Right ventricle myocardium superior (tissue), 1 donor: ENCODE data around the gene GJA3. TPM values are rescaled to one million over a fixed set of nuclear protein-coding genes. Genes with fewer than 3 reads are reported as not detected.
A peak's percentile ranks its signal among the peaks of the same experiment; 100 is the strongest.

ENCODE experiments used
- ATAC-seq: fragments of 200-7000 bp; cut with Tn5 transposase; one replicate; pipeline ENCODE4 v1.9.1; 2020; ENCODE audit warnings: mild to moderate bottlenecking; ENCODE audit not compliant: poor library complexity
- DNase-seq: peaks from one replicate; pipeline ENCODE4 v3.0.0-alpha.2; 2020
- intact Hi-C: fragments of 100-400 bp; cut with DNase I; formaldehyde crosslinking; loops from one replicate; pipeline ENCODE4 v1.11.2; 2022
- long read RNA-seq: library from polyadenylated mRNA; unstranded; transcript quantifications from one replicate; pipeline ENCODE4 v2.0.0, GENCODE V29; 2021
- total RNA-seq: library from RNA; stranded (reverse); fragmentation: NEBNext Ultra II Directional; extraction: Animal tissue kit (Norgen Biotek cat#: 25700); gene quantifications from one replicate; pipeline ENCODE4 v1.2.1, GENCODE V29; 2021
- donor health status: DM: no; HTN: yes; CAD: no; lungs with severe emphysema.

GJA3 gene
- 13.9 TPM for total RNA-seq
- long read RNA-seq, full-length matches to known transcripts = 41 of 60 reads
- long read RNA-seq, partial matches to known transcripts = 0 of 60 reads
- long read RNA-seq, other reads (novel, unspliced or antisense) = 19 of 60 reads

- DNase-seq (peak; percentile 71), ATAC-seq (peak; percentile 87)
- intact Hi-C loops = loop anchor here (5.0 to 10.0 kb wide), 3 partner anchors 33 to 126 kb away; no protein-coding TSS in a partner anchor
These were observed at the start of gene GJA3 for GRCh38 chr13:20160306-20161274. Gene GJA3, minus strand, starts transcription at chr13:20161052. Its CDS starts 17,764 bp downstream, at chr13:20143288.

- ATAC-seq (no peak), DNase-seq (no peak)
- intact Hi-C loops = no loop called here
These were observed 49.1 kb upstream of the GJA3 start for GRCh38 chr13:20209948-20210347.

DNA sequence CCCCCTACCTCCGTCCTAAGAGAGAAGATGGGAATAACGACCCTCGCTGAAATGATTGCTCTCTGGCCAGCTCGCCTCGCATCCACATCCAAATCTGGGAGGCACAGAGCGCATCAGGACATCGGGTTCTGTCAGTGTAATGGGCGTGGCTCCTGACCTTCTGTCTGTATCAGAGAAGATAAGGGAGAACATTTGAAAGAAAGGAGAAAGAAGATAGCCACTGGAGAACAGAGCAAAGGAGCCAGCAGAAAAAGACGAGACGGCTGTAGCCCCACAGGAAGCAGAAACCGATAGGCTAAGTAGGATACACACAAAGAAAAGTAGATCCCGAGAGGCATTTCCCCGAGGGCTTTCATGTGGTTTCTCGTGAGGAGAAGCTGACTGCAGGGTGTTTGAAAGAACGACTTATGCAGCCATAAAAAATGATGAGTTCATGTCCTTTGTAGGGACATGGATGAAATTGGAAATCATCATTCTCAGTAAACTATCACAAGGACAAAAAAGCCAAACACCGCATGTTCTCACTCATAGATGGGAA lies 45.9 kb upstream of the GJA3 start:
- intact Hi-C loops = no loop called here
- ATAC-seq (no peak), DNase-seq (no peak)

- DNase-seq = no peak
- no peak for ATAC-seq
- intact Hi-C loops = no loop called here
These were observed 45.3 kb upstream of the GJA3 start for GRCh38 chr13:20206065-20206697.

DNA sequence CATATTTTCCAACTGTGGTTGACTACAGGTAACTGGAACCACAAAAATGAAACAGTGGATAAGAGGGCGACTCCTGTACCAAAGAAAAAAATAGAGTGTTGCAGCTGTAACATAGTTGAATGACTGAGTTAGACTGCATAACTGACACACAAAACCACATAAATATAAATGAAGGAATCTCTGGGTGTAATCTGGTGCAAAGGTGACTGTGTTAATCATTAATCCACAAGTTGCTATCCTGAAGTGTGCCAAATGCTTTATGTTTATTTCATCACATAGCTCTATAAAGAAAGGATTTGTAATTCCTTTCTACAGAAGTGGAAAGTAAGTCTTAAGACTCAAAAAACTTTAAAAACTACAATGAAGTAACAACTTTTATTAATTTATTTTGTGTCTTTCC lies 37.9 kb upstream of the GJA3 start:
- no peak for ATAC-seq
- no peak for DNase-seq
- intact Hi-C loops = loop anchor here (5.0 kb wide), 1 partner anchor 289 kb away; no protein-coding TSS in a partner anchor

DNA sequence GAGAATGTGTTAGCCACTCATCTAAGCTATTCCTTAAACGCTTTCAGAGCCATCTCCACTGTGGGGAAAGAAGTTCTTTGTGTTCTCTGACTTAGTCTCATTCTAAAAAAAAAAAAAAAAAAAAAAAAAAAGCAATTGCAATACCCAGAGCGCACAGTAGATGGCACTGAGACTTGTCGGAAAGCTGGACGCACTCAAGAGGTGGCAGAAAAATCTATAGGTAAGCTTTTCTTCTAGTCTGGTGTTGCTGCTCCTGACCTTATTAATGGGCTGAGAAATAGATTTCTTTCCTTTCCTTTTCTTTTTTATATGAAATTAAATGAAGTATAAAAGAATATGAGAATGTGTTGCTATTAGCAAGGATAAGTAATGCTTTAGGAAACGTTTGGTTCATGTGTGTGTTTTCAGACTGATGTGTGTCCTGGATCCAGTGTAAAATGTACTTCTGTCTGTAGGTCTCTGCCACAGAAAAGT lies 36.5 kb upstream of the GJA3 start:
- intact Hi-C loops = loop anchor here (5.0 kb wide), 1 partner anchor 290 kb away; no protein-coding TSS in a partner anchor
- DNase-seq = no peak
- ATAC-seq = peak; percentile 54

DNA sequence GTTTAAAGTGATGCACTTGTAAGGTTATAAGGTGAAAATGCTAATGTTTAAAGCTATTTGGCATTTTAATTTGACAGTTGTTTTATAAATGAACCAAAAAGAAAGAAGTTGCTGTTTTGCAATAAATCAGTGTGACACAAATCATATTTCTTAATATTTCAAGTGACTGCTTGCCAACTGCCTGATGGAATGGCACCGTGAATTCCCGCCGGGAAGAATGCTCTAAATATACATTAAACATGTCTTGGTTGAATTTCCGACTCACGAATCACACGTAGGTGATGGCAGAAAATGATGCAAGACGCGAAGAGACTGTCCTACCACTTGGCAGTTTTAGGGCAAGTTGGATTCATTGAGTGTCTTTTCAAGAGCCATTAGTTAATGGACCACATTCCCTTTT lies 34.9 kb upstream of the GJA3 start:
- no peak for DNase-seq
- intact Hi-C loops = loop anchor here (5.0 kb wide), 1 partner anchor 292 kb away; no protein-coding TSS in a partner anchor
- no peak for ATAC-seq

DNA sequence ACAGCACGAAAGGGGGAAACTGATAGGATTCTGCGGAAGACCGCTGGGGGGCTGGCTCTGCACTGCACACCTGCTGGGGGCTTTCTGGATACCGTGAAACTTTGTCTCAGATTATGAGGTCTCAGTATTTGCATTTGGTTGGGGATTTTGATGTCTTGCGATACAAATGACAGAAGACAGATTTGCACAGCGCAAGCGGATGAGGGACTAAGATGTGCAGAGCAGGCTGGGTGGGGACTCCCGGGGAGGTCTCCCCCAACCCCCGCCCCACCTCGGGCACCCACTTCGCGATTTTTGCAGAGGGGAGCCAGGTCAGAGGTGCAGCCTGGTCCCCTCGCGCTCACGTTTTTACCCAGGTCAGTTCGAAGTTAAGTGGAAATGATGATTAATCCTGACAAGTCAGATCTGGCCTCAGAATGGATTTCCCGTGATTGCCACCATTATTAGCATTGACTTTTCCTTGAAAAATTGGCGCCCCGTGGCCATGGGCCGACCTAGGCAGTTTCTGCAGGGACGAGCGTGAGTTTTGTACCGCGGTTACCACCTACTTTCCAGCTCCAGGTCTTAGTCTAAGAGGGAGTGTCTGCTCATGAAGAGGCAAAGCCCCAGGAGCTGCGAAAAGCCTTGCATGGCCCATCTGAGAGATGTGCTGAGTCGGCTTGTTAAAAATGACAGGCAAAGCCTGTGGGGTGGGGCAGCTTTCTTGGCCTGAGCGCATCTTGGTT lies 33.2 kb upstream of the GJA3 start:
- no peak for ATAC-seq
- DNase-seq = no peak
- intact Hi-C loops = no loop called here

GRCh38 chr13:20193162-20193906 lies 32.5 kb upstream of the GJA3 start:
- intact Hi-C loops = no loop called here
- ATAC-seq = peak; percentile 15

GRCh38 chr13:20192836-20193161 lies 31.9 kb upstream of the GJA3 start, which contains the start of gene GJB2:
Gene GJB2, minus strand, starts transcription at chr13:20192938. Its CDS starts 3,357 bp downstream, at chr13:20189581.
- peak; percentile 61 for ATAC-seq
- intact Hi-C loops = no loop called here
- DNase-seq = no peak

More at GRCh38 chr13:20193162-20193906, 32.5 kb upstream of the GJA3 start:
- no peak for DNase-seq

GRCh38 chr13:20192158-20192835 lies 31.4 kb upstream of the GJA3 start:
- DNase-seq (no peak), ATAC-seq (peak; percentile 52)
- intact Hi-C loops = no loop called here

GRCh38 chr13:20191311-20192157 lies 30.7 kb upstream of the GJA3 start:
- ATAC-seq (peak; percentile 23), DNase-seq (no peak)
- intact Hi-C loops = no loop called here

- ATAC-seq = no peak
- intact Hi-C loops = no loop called here
- DNase-seq = no peak
These were observed 29.8 kb upstream of the GJA3 start for GRCh38 chr13:20190481-20191310.

DNA sequence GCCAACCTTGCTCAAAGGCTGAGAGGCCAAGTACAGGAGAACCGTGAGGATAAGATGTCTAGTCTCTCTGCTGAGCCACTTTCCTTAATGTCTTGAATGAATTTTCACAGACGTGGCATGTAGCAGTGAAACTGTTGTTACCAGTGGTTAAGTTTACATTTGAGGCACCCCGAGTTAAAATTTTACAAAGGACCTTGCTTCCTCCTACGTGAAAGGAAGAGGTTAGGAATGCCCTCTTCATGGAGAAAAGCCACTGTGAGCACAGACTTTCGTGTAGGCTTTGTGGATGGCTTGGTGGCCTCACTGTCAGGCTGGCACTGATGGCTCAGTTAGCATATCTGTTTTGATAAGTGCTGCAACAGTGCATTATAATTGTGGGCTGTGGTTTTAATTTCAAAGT lies 29.2 kb upstream of the GJA3 start:
- ATAC-seq (no peak), DNase-seq (no peak)
- intact Hi-C loops = no loop called here

DNA sequence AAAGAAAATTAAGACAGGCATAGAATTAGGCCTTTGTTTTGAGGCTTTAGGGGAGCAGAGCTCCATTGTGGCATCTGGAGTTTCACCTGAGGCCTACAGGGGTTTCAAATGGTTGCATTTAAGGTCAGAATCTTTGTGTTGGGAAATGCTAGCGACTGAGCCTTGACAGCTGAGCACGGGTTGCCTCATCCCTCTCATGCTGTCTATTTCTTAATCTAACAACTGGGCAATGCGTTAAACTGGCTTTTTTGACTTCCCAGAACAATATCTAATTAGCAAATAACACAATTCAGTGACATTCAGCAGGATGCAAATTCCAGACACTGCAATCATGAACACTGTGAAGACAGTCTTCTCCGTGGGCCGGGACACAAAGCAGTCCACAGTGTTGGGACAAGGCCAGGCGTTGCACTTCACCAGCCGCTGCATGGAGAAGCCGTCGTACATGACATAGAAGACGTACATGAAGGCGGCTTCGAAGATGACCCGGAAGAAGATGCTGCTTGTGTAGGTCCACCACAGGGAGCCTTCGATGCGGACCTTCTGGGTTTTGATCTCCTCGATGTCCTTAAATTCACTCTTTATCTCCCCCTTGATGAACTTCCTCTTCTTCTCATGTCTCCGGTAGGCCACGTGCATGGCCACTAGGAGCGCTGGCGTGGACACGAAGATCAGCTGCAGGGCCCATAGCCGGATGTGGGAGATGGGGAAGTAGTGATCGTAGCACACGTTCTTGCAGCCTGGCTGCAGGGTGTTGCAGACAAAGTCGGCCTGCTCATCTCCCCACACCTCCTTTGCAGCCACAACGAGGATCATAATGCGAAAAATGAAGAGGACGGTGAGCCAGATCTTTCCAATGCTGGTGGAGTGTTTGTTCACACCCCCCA lies 28.1 kb upstream of the GJA3 start:
- DNase-seq = peak; percentile 52
- no peak for ATAC-seq
- intact Hi-C loops = no loop called here
